ENCODE results near the gene TYW3.

The TYW3 gene

DNA sequence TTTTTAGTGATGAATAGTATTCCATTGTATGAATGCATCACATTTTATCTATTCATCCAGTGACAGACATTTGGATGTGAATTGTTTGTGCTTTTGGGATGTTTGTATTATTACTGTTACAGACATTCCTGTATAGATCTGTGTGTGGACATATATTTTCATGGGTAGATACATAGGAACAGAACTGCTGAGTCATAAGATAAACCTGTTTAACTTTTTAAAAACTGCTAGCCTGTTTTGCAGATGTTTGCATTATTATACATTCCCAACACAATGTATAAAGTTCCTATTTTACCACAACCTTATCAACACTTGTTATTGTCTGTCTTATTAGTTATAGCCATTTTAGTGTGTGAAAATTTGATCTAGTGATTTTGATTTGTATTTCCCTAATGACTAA, 46.8 kb downstream of the TYW3 start:
- Histone ChIP-seq H4K8ac (ENCODE audit: low read length) (no peak overlapping the region), H3K27me3 (ENCODE audit: control insufficient read depth in 1 of 2, insufficient read depth in 1 of 2, low read length in 2 of 2) (peaks cover 0 to 3% of the 10 kb centered on the region in 2 experiments), H2BK5ac (ENCODE audit: low read depth, low read length, poor library complexity, severe bottlenecking) (no peak overlapping the region), H2BK120ac (ENCODE audit: low read depth, low read length) (no peak overlapping the region), H3K18ac (ENCODE audit: low read depth in 1 of 2, low read length in 2 of 2) (no peak overlapping the region), H3K27ac (ENCODE audit: low read length, poor library complexity, severe bottlenecking) (no peak overlapping the region), H3K4me2 (ENCODE audit: low read length, poor library complexity, severe bottlenecking) (no peak overlapping the region), H3K9ac (ENCODE audit: low read length) (no peak overlapping the region), H3K79me1 (replicated peaks; ENCODE audit: low read length, poor library complexity, severe bottlenecking) (no peaks in the 10 kb centered on the region), H3K36me3 (ENCODE audit: control insufficient read depth in 1 of 2, insufficient read depth in 2 of 2, low read depth in 1 of 2, low read length in 2 of 2) (no peaks in the 10 kb centered on the region), H3K4ac (ENCODE audit: low read depth in 1 of 2, low read length in 2 of 2) (no peak overlapping the region), H2AK5ac (ENCODE audit: low read length, severe bottlenecking) (no peak overlapping the region), H4K91ac (ENCODE audit: low read length) (no peak overlapping the region), H3K14ac (ENCODE audit: low read length in 2 of 2) (no peak overlapping the region), H3K9me3 (ENCODE audit: control insufficient read depth, low read length) (no peaks in the 10 kb centered on the region), H2AFZ (ENCODE audit: low read depth, low read length) (no peak overlapping the region), H3K4me1 (ENCODE audit: control insufficient read depth, insufficient read depth, low read depth, low read length) (no peaks in the 10 kb centered on the region), H2BK15ac (ENCODE audit: low read depth, poor library complexity, severe bottlenecking) (no peak overlapping the region), H3K23ac (ENCODE audit: low read length in 2 of 2) (no peak overlapping the region), H2BK12ac (ENCODE audit: low read length in 2 of 2) (no peak overlapping the region), H3K4me3 (ENCODE audit: insufficient read depth in 1 of 2, low read depth in 1 of 2, low read length in 2 of 2) (no peak overlapping the region)
- no peak for DNase-seq

DNA sequence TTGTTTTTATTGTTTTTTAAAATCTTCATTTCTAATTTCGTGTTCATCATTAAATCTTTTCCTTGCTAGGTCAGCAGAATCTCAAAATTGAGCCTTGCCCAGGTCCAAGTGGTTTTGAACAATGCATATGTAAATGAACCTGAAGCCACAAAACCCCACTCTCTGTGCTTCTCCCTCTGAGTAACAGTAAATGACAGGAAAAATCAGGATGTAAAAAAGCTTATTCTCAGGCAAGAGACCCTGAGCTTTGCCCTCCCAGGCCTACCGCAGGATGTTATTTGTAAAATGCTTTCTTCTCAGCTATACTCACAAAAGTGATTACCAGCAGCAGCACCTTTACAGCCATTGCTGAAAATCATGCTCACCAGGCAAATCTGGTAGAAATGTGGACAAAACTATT, 47.6 kb downstream of the TYW3 start:
- Histone ChIP-seq H2AK5ac (ENCODE audit: low read length, severe bottlenecking) (no peak overlapping the region), H3K4me3 (ENCODE audit: insufficient read depth in 1 of 2, low read depth in 1 of 2, low read length in 2 of 2) (no peak overlapping the region), H4K91ac (ENCODE audit: low read length) (no peak overlapping the region), H3K23ac (ENCODE audit: low read length in 2 of 2) (no peak overlapping the region), H3K4me2 (ENCODE audit: low read length, poor library complexity, severe bottlenecking) (no peak overlapping the region), H3K27ac (ENCODE audit: low read length, poor library complexity, severe bottlenecking) (no peak overlapping the region), H3K9me3 (ENCODE audit: control insufficient read depth, low read length) (no peaks in the 10 kb centered on the region), H3K4ac (ENCODE audit: low read depth in 1 of 2, low read length in 2 of 2) (no peak overlapping the region), H2BK120ac (ENCODE audit: low read depth, low read length) (no peak overlapping the region), H2BK5ac (ENCODE audit: low read depth, low read length, poor library complexity, severe bottlenecking) (no peak overlapping the region), H3K18ac (ENCODE audit: low read depth in 1 of 2, low read length in 2 of 2) (no peak overlapping the region), H3K9ac (ENCODE audit: low read length) (no peak overlapping the region), H3K14ac (ENCODE audit: low read length in 2 of 2) (no peak overlapping the region), H3K79me1 (replicated peaks; ENCODE audit: low read length, poor library complexity, severe bottlenecking) (no peaks in the 10 kb centered on the region), H3K4me1 (ENCODE audit: control insufficient read depth, insufficient read depth, low read depth, low read length) (no peaks in the 10 kb centered on the region), H4K8ac (ENCODE audit: low read length) (no peak overlapping the region), H3K36me3 (ENCODE audit: control insufficient read depth in 1 of 2, insufficient read depth in 2 of 2, low read depth in 1 of 2, low read length in 2 of 2) (no peaks in the 10 kb centered on the region), H2AFZ (ENCODE audit: low read depth, low read length) (no peak overlapping the region), H2BK15ac (ENCODE audit: low read depth, poor library complexity, severe bottlenecking) (no peak overlapping the region), H3K27me3 (ENCODE audit: control insufficient read depth in 1 of 2, insufficient read depth in 1 of 2, low read length in 2 of 2) (peaks cover 0 to 3% of the 10 kb centered on the region in 2 experiments), H2BK12ac (ENCODE audit: low read length in 2 of 2) (no peak overlapping the region)
- WGBS: 11% methylated on average over 1 of the region's 2 CpGs
- no peak for DNase-seq

GRCh38 chr1:74785944-74786343, 53.0 kb downstream of the TYW3 start:
- Histone ChIP-seq H3K14ac (ENCODE audit: low read length in 2 of 2) (no peak overlapping the region), H3K9me3 (ENCODE audit: control insufficient read depth, low read length) (no peaks in the 10 kb centered on the region), H3K4me3 (ENCODE audit: insufficient read depth in 1 of 2, low read depth in 1 of 2, low read length in 2 of 2) (no peak overlapping the region), H3K4me1 (ENCODE audit: control insufficient read depth, insufficient read depth, low read depth, low read length) (peaks cover 2% of the 10 kb centered on the region), H2AFZ (ENCODE audit: low read depth, low read length) (no peak overlapping the region), H3K4ac (ENCODE audit: low read depth in 1 of 2, low read length in 2 of 2) (no peak overlapping the region), H3K9ac (ENCODE audit: low read length) (no peak overlapping the region), H3K18ac (ENCODE audit: low read depth in 1 of 2, low read length in 2 of 2) (no peak overlapping the region), H4K8ac (ENCODE audit: low read length) (no peak overlapping the region), H2AK5ac (ENCODE audit: low read length, severe bottlenecking) (no peak overlapping the region), H3K27ac (ENCODE audit: low read length, poor library complexity, severe bottlenecking) (no peak overlapping the region), H3K79me1 (replicated peaks; ENCODE audit: low read length, poor library complexity, severe bottlenecking) (no peaks in the 10 kb centered on the region), H3K36me3 (ENCODE audit: control insufficient read depth in 1 of 2, insufficient read depth in 2 of 2, low read depth in 1 of 2, low read length in 2 of 2) (no peaks in the 10 kb centered on the region), H4K91ac (ENCODE audit: low read length) (no peak overlapping the region), H2BK120ac (ENCODE audit: low read depth, low read length) (no peak overlapping the region), H3K4me2 (ENCODE audit: low read length, poor library complexity, severe bottlenecking) (no peak overlapping the region), H2BK15ac (ENCODE audit: low read depth, poor library complexity, severe bottlenecking) (no peak overlapping the region), H3K23ac (ENCODE audit: low read length in 2 of 2) (no peak overlapping the region), H2BK5ac (ENCODE audit: low read depth, low read length, poor library complexity, severe bottlenecking) (no peak overlapping the region), H2BK12ac (ENCODE audit: low read length in 2 of 2) (no peak overlapping the region), H3K27me3 (ENCODE audit: control insufficient read depth in 1 of 2, insufficient read depth in 1 of 2, low read length in 2 of 2) (peaks cover 0 to 3% of the 10 kb centered on the region in 2 experiments)
- DNase-seq: no peak

GRCh38 chr1:74790453-74790852, 57.5 kb downstream of the TYW3 start:
- Histone ChIP-seq H3K4me1 (ENCODE audit: control insufficient read depth, insufficient read depth, low read depth, low read length) (peaks cover 2% of the 10 kb centered on the region), H4K91ac (ENCODE audit: low read length) (no peak overlapping the region), H2BK120ac (ENCODE audit: low read depth, low read length) (no peak overlapping the region), H3K23ac (ENCODE audit: low read length in 2 of 2) (no peak overlapping the region), H3K27me3 (ENCODE audit: control insufficient read depth in 1 of 2, insufficient read depth in 1 of 2, low read length in 2 of 2) (no peaks in the 10 kb centered on the region), H3K18ac (ENCODE audit: low read depth in 1 of 2, low read length in 2 of 2) (no peak overlapping the region), H4K8ac (ENCODE audit: low read length) (no peak overlapping the region), H2BK12ac (ENCODE audit: low read length in 2 of 2) (no peak overlapping the region), H2BK15ac (ENCODE audit: low read depth, poor library complexity, severe bottlenecking) (no peak overlapping the region), H2BK5ac (ENCODE audit: low read depth, low read length, poor library complexity, severe bottlenecking) (no peak overlapping the region), H3K79me1 (replicated peaks; ENCODE audit: low read length, poor library complexity, severe bottlenecking) (no peaks in the 10 kb centered on the region), H3K27ac (ENCODE audit: low read length, poor library complexity, severe bottlenecking) (peak overlapping the region; percentile 50), H3K4me2 (ENCODE audit: low read length, poor library complexity, severe bottlenecking) (no peak overlapping the region), H2AFZ (ENCODE audit: low read depth, low read length) (no peak overlapping the region), H3K4me3 (ENCODE audit: insufficient read depth in 1 of 2, low read depth in 1 of 2, low read length in 2 of 2) (no peak overlapping the region), H3K9me3 (ENCODE audit: control insufficient read depth, low read length) (no peaks in the 10 kb centered on the region), H3K9ac (ENCODE audit: low read length) (no peak overlapping the region), H3K36me3 (ENCODE audit: control insufficient read depth in 1 of 2, insufficient read depth in 2 of 2, low read depth in 1 of 2, low read length in 2 of 2) (no peaks in the 10 kb centered on the region), H2AK5ac (ENCODE audit: low read length, severe bottlenecking) (no peak overlapping the region), H3K14ac (ENCODE audit: low read length in 2 of 2) (no peak overlapping the region), H3K4ac (ENCODE audit: low read depth in 1 of 2, low read length in 2 of 2) (no peak overlapping the region)
- DNase-seq: no peak

Measured in mesenchymal stem cell (in vitro differentiated cells and primary cell).